ENCODE measurements around the gene LIN28A. TPM values are rescaled to one million over a fixed set of nuclear protein-coding genes. Genes with fewer than 3 reads are reported as not detected.

Gene LIN28A
- total RNA-seq = not detected in 2 replicates

GRCh38 chr1:26410706-26411623 is at the start of gene LIN28A:
LIN28A (plus strand) TSS chr1:26410817; CDS start chr1:26410892, 75 bp downstream.

GRCh38 chr1:26372611-26373010 is 38.0 kb upstream of the LIN28A start, which contains the start of gene ZNF683:
ZNF683 (minus strand) TSS chr1:26372750; CDS start chr1:26368571, 4,179 bp downstream.

GRCh38 chr1:26431979-26432695 is 21.5 kb downstream of the LIN28A start, which contains the start of gene DHDDS:
DHDDS (plus strand) TSS chr1:26432321; CDS start chr1:26432946, 625 bp downstream.

GRCh38 chr1:26472320-26472900 is 61.8 kb downstream of the LIN28A start, which contains the start of gene HMGN2:
HMGN2 (plus strand) TSS chr1:26472440; CDS start chr1:26472613, 173 bp downstream.

Other genes with a start within 250 kb of the LIN28A start
- not detected in 2 replicates for gene C1orf232, start 241.9 kb upstream of the LIN28A start, total RNA-seq
- gene ZNF593, start 240.9 kb upstream of the LIN28A start, total RNA-seq = 27.0 and 32.4 TPM in 2 replicates
- not detected in 2 replicates for gene ZNF593OS, start 239.0 kb upstream of the LIN28A start, total RNA-seq
- gene CNKSR1, start 233.3 kb upstream of the LIN28A start, total RNA-seq = 0.14 TPM in 1 of 2 replicates, not detected in the other
- gene CATSPER4, start 220.2 kb upstream of the LIN28A start, total RNA-seq = not detected in 2 replicates
- gene CEP85, start 176.6 kb upstream of the LIN28A start, total RNA-seq = 3.3 and 3.7 TPM in 2 replicates
- gene SH3BGRL3, start 130.7 kb upstream of the LIN28A start, total RNA-seq = 30.7 and 32.1 TPM in 2 replicates
- 2.7 and 3.5 TPM in 2 replicates for gene UBXN11, start 104.2 kb upstream of the LIN28A start, total RNA-seq
- gene CD52, start 92.9 kb upstream of the LIN28A start, total RNA-seq = not detected in 2 replicates
- under 0.01 TPM in 1 of 2 replicates, not detected in the other for gene CRYBG2, start 56.7 kb upstream of the LIN28A start, total RNA-seq
- not detected in 2 replicates for gene ZNF683, start 38.1 kb upstream of the LIN28A start, total RNA-seq
- gene DHDDS, start 21.5 kb downstream of the LIN28A start, total RNA-seq = 46.6 and 51.8 TPM in 2 replicates
- 214 and 282 TPM in 2 replicates for gene HMGN2, start 61.6 kb downstream of the LIN28A start, total RNA-seq
- 1.8 and 2.0 TPM in 2 replicates for gene RPS6KA1, start 118.9 kb downstream of the LIN28A start, total RNA-seq

All from smooth muscle cell of bladder (primary cell).